ENCODE data around the gene COMMD3. TPM values are rescaled to one million over a fixed set of nuclear protein-coding genes. Genes with fewer than 3 reads are reported as not detected.
A peak's percentile ranks its signal among the peaks of the same experiment; 100 is the strongest.

The COMMD3 gene
- total RNA-seq, 4 donors from 2014 or later: 23.0 to 113 (median 36.6) TPM

DNA sequence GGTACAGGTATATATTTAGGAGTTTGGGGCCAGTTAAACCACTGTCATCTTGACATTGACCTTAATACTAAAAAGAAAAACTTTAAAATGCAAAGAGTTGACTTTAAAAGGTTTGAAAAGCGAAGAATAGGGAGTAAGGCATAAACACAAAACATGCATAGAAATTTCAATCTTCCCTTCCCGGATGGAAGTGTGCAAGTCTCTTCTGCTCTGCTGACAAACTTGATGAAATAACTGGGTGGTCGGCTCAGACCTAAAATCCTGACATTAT lies 25.7 kb downstream of the COMMD3 start:
- Histone ChIP-seq H3K36me3 (no peaks in the 10 kb centered on the region), H3K4me3 (no peak overlapping the region), H3K9me3 (peaks cover 0 to 15% (median 2%) of the 10 kb centered on the region in 4 donors), H3K4me1 (peaks cover 0 to 21% (median 2%) of the 10 kb centered on the region in 4 donors), H3K27ac (no peak overlapping the region), H3K27me3 (peaks cover 6 to 67% of the 10 kb centered on the region in 2 donors)
- DNase-seq: no peak
- TF ChIP-seq POLR2A (IDR thresholded peaks at IDR 0.05) (no peak), CTCF (IDR thresholded peaks at IDR 0.05) (no peak)

DNA sequence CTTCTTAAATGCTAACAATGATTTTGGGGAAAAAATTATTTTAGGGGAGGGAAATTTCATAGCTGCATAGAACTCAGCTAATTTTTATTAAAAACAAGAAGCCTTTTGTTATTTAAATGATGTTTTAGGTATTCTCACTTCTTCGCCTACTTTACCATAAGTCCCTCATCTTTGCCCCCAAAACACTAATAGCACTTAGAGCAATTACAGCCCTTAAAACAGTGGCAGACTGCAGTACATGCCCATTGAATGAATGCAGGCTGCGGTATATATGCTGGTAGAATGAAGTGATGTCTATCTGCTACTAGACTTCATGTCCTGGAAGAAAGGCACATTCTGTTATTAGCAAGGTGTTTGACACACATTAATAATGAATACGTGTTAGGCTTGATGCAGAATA lies 26.2 kb downstream of the COMMD3 start:
- no peak overlapping the region for H3K27ac ChIP-seq
- no peak for DNase-seq
- H3K4me1 ChIP-seq: peaks cover 0 to 20% (median 1%) of the 10 kb centered on the region in 4 donors
- H3K27me3 ChIP-seq: peaks cover 6 to 64% of the 10 kb centered on the region in 2 donors
- no peak for TF ChIP-seq POLR2A (IDR thresholded peaks at IDR 0.05)
- TF ChIP-seq CTCF (IDR thresholded peaks at IDR 0.05): no peak
- H3K36me3 ChIP-seq: no peaks in the 10 kb centered on the region
- peaks cover 0 to 14% (median 2%) of the 10 kb centered on the region in 4 donors for H3K9me3 ChIP-seq
- no peak overlapping the region for H3K4me3 ChIP-seq

DNA sequence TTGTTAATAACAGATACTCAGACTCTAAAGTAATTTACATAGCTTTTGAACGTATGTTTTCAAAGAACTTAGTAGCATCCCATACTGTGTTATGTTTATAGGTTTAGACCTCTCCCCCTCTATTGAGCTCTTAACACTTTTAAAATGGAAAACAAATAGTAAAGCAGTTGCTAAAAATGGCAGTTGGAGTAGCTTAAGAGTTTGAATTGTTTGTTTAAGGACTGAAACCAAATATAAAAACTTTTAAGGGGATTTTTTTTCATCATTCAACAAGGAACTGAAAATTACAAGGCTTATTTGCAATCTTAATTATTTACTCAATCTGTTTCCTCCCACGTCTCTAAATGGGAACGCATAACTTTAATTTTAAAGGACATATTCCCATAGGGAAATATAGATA lies 27.5 kb downstream of the COMMD3 start:
- no peaks in the 10 kb centered on the region for H3K36me3 ChIP-seq
- H3K4me3 ChIP-seq: no peak overlapping the region
- no peak for DNase-seq
- H3K9me3 ChIP-seq: peaks cover 0 to 14% (median 2%) of the 10 kb centered on the region in 4 donors
- no peak overlapping the region for H3K27ac ChIP-seq
- no peak for TF ChIP-seq CTCF (IDR thresholded peaks at IDR 0.05)
- no peak for TF ChIP-seq POLR2A (IDR thresholded peaks at IDR 0.05)
- H3K4me1 ChIP-seq: peaks cover 0 to 20% (median 1%) of the 10 kb centered on the region in 4 donors
- peaks cover 0 to 53% of the 10 kb centered on the region in 2 donors for H3K27me3 ChIP-seq

GRCh38 chr10:22344249-22344648 lies 28.1 kb downstream of the COMMD3 start:
- peaks cover 0 to 53% of the 10 kb centered on the region in 2 donors for H3K27me3 ChIP-seq
- no peak overlapping the region for H3K4me3 ChIP-seq
- H3K27ac ChIP-seq: no peak overlapping the region
- peaks cover 0 to 14% (median 2%) of the 10 kb centered on the region in 4 donors for H3K9me3 ChIP-seq
- H3K36me3 ChIP-seq: no peaks in the 10 kb centered on the region
- no peak for DNase-seq
- peaks cover 0 to 20% (median 1%) of the 10 kb centered on the region in 4 donors for H3K4me1 ChIP-seq
- TF ChIP-seq CTCF (IDR thresholded peaks at IDR 0.05): no peak
- TF ChIP-seq POLR2A (IDR thresholded peaks at IDR 0.05): no peak

GRCh38 chr10:22344781-22345300 lies 28.7 kb downstream of the COMMD3 start:
- no peak overlapping the region for H3K27ac ChIP-seq
- peak overlapping the region in 3 of 4 donors; percentile 14 to 37 (median 37) for H3K4me3 ChIP-seq
- H3K27me3 ChIP-seq: peaks cover 0 to 53% of the 10 kb centered on the region in 2 donors
- H3K4me1 ChIP-seq: peaks cover 0 to 18% (median 1%) of the 10 kb centered on the region in 4 donors
- DNase-seq: no peak
- H3K36me3 ChIP-seq: no peaks in the 10 kb centered on the region
- peaks cover 0 to 14% (median 2%) of the 10 kb centered on the region in 4 donors for H3K9me3 ChIP-seq
- no peak for TF ChIP-seq POLR2A (IDR thresholded peaks at IDR 0.05)
- TF ChIP-seq CTCF (IDR thresholded peaks at IDR 0.05): no peak

Data from Peyer's patch (tissue), 4 donors.